Muscle of leg (tissue), 11 donors: ENCODE measurements around the gene ACSM4. TPM values are rescaled to one million over a fixed set of nuclear protein-coding genes. Genes with fewer than 3 reads are reported as not detected.

Experiments used
- DNase-seq: peaks from one replicate; pipeline ENCODE4 v3.0.0; 2013
- H3K27ac ChIP-seq: one replicate; pipeline ENCODE4 v1.5.1; 2013; ENCODE audit warnings: mild to moderate bottlenecking, low read length, control low read depth
- H3K27me3 ChIP-seq: one replicate; pipeline ENCODE4 v1.6.1; 2013; ENCODE audit warnings: low read length; ENCODE audit not compliant: control insufficient read depth, insufficient read depth
- H3K36me3 ChIP-seq: one replicate; pipeline ENCODE4 v1.6.1; 2013; ENCODE audit warnings: low read length; ENCODE audit not compliant: control insufficient read depth, insufficient read depth
- H3K4me1 ChIP-seq: one replicate; pipeline ENCODE4 v1.6.1; 2013; ENCODE audit warnings: low read length; ENCODE audit not compliant: control insufficient read depth, insufficient read depth
- H3K4me3 ChIP-seq: one replicate; pipeline ENCODE4 v1.5.1; 2013; ENCODE audit warnings: low read length, control low read depth
- H3K9me3 ChIP-seq: replicated peaks from 2 replicates; pipeline ENCODE4 v1.6.1; 2013; ENCODE audit warnings: low read depth, low read length; ENCODE audit not compliant: control insufficient read depth
- WGBS: methylation state at CpG from one replicate; pipeline ENCODE4 v1.1.5; 2013; ENCODE audit warnings: missing lambda C conversion rate; ENCODE audit not compliant: insufficient coverage; 5-methylcytosine and 5-hydroxymethylcytosine counted together
- polyA plus RNA-seq, 8 donors: library from polyadenylated mRNA; unstranded; fragments of 120-200 nt; gene quantifications; one replicate each; pipeline versions ENCODE4 v1.2.1 to v1.2.3, GENCODE V29; 2013; ENCODE audit warnings: inconsistent platforms in 1 of 8, low replicate concordance in 1 of 8; ENCODE audit not compliant: insufficient read length in 8 of 8, insufficient read depth in 1 of 8
- total RNA-seq: library from RNA; stranded (reverse); fragments of 120-200 nt; gene quantifications from one replicate; pipeline ENCODE4 v1.2.4, GENCODE V29; 2013

The ACSM4 gene
- total and polyA plus RNA-seq, 9 donors, result 0.07 to 0.19 (median 0.11) TPM; not detected in 2

- DNase-seq, result no peak
- no peak overlapping the region for H3K4me3 ChIP-seq
- H3K4me1 ChIP-seq, result no peaks in the 10 kb centered on the region
- H3K36me3 ChIP-seq, result no peaks in the 10 kb centered on the region
- H3K27me3 ChIP-seq, result no peaks in the 10 kb centered on the region
- no CpG with 5 or more reads among the region's 1 CpG for WGBS
- no peaks in the 10 kb centered on the region for H3K9me3 ChIP-seq
- H3K27ac ChIP-seq, result no peak overlapping the region
Observed at GRCh38 chr12:7361265-7361664, 57.4 kb downstream of the ACSM4 start.

DNA sequence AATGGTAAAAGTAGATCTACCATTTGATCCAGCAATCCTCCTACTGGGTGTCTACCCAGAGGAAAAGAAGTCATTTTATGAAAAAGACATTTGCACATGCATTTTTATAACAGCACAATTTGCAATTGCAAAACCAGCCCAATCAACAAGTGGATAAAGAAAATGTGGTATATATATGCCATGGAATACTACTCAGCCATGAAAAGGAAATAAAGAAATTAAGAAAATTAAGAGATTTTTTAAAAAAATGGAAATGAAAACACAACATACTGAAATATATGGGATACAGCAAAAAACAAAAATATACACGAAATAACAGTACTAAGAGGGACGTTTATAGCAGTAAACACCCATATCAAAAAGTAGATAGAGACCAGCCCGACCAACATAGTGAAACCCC is 58.9 kb downstream of the ACSM4 start:
- no CpG with 5 or more reads among the region's 3 CpGs for WGBS
- H3K4me3 ChIP-seq, result no peak overlapping the region

GRCh38 chr12:7369274-7369729 is 65.4 kb downstream of the ACSM4 start:
- Histone ChIP-seq H3K4me3 (no peak overlapping the region), H3K4me1 (peaks cover 3% of the 10 kb centered on the region), H3K27ac (no peak overlapping the region), H3K36me3 (no peaks in the 10 kb centered on the region), H3K27me3 (no peaks in the 10 kb centered on the region), H3K9me3 (no peaks in the 10 kb centered on the region)
- 58% methylated on average over 5 of the region's 10 CpGs for WGBS
- peak; percentile 43 for DNase-seq

More for the DNA sequence above, 58.9 kb downstream of the ACSM4 start:
- Histone ChIP-seq H3K9me3 (no peaks in the 10 kb centered on the region), H3K27me3 (no peaks in the 10 kb centered on the region), H3K36me3 (no peaks in the 10 kb centered on the region), H3K27ac (no peak overlapping the region), H3K4me1 (no peaks in the 10 kb centered on the region)
- DNase-seq, result no peak

GRCh38 chr12:7373226-7373625 is 69.4 kb downstream of the ACSM4 start:
- Histone ChIP-seq H3K27me3 (no peaks in the 10 kb centered on the region), H3K4me1 (peaks cover 3% of the 10 kb centered on the region), H3K4me3 (no peak overlapping the region), H3K9me3 (no peaks in the 10 kb centered on the region), H3K27ac (no peak overlapping the region), H3K36me3 (no peaks in the 10 kb centered on the region)
- DNase-seq, result peak; percentile 15
- WGBS, result 20% methylated on average over 1 of the region's 6 CpGs

- H3K36me3 ChIP-seq, result no peaks in the 10 kb centered on the region
- no peak overlapping the region for H3K27ac ChIP-seq
- DNase-seq, result peak; percentile 8
- no peak overlapping the region for H3K4me3 ChIP-seq
- no peaks in the 10 kb centered on the region for H3K9me3 ChIP-seq
- H3K4me1 ChIP-seq, result no peaks in the 10 kb centered on the region
- WGBS, result 61% methylated on average over 7 of the region's 17 CpGs
- no peaks in the 10 kb centered on the region for H3K27me3 ChIP-seq
Observed at GRCh38 chr12:7374423-7375144, 70.7 kb downstream of the ACSM4 start.

GRCh38 chr12:7375145-7375543 is 71.3 kb downstream of the ACSM4 start:
- 64% methylated on average over 2 of the region's 3 CpGs for WGBS
- no peaks in the 10 kb centered on the region for H3K9me3 ChIP-seq
- H3K4me1 ChIP-seq, result no peaks in the 10 kb centered on the region
- H3K27me3 ChIP-seq, result no peaks in the 10 kb centered on the region
- no peak overlapping the region for H3K27ac ChIP-seq
- H3K36me3 ChIP-seq, result no peaks in the 10 kb centered on the region
- H3K4me3 ChIP-seq, result no peak overlapping the region
- no peak for DNase-seq

DNA sequence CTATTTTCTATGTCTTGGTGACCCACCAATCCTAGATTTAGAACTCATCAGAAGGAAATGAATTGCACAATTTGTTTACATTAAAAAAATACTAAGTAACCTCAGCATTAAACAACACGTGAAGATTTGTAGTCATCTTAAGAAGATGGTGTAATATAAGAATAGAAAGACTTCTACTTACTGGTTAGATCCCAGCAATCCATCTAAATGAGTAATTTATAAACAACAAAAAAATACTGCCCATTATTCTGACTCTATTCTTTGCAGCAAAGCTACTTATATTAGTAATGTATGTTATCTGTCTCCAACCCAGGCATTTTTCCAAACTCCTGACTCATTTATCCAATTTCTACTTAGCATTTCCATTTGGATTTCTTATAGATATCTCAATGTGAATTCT is 72.3 kb downstream of the ACSM4 start:
- no CpG with 5 or more reads among the region's 1 CpG for WGBS
- Histone ChIP-seq H3K4me3 (no peak overlapping the region), H3K27ac (no peak overlapping the region), H3K4me1 (no peaks in the 10 kb centered on the region), H3K36me3 (no peaks in the 10 kb centered on the region), H3K9me3 (no peaks in the 10 kb centered on the region), H3K27me3 (no peaks in the 10 kb centered on the region)
- DNase-seq, result no peak

Other genes with a start within 250 kb of the ACSM4 start
- gene C1S, start 243.4 kb upstream of the ACSM4 start, total RNA-seq, result 91.1 TPM
- gene C1S, start 243.4 kb upstream of the ACSM4 start, polyA plus RNA-seq, result 10 to 100 TPM; 56.2 to 94.2 (median 77.6) TPM
- gene C1R, start 211.6 kb upstream of the ACSM4 start, total RNA-seq, result 87.7 TPM
- 100 to 1,000 TPM in 1 of 8 donors, 10 to 100 TPM in 7; 75.0 to 105 (median 96.2) TPM for gene C1R, start 211.6 kb upstream of the ACSM4 start, polyA plus RNA-seq
- gene C1RL, start 194.9 kb upstream of the ACSM4 start, total RNA-seq, result 13.3 TPM
- gene C1RL, start 194.9 kb upstream of the ACSM4 start, polyA plus RNA-seq, result 10 to 100 TPM; 11.2 to 18.6 (median 12.9) TPM
- gene RBP5, start 175.2 kb upstream of the ACSM4 start, total RNA-seq, result 0.49 TPM
- gene RBP5, start 175.2 kb upstream of the ACSM4 start, polyA plus RNA-seq, result 1 to 10 TPM; 1.6 to 6.5 (median 3.6) TPM
- gene CLSTN3, start 173.7 kb upstream of the ACSM4 start, total RNA-seq, result 7.2 TPM
- gene CLSTN3, start 173.7 kb upstream of the ACSM4 start, polyA plus RNA-seq, result 10 to 100 TPM; 17.1 to 27.2 (median 20.5) TPM
- 26.0 TPM for gene PEX5, start 114.4 kb upstream of the ACSM4 start, total RNA-seq
- gene PEX5, start 114.4 kb upstream of the ACSM4 start, polyA plus RNA-seq, result 10 to 100 TPM; 34.1 to 44.8 (median 38.8) TPM
- 9.4 TPM for gene CD163L1, start 140.1 kb downstream of the ACSM4 start, total RNA-seq
- 10 to 100 TPM in 2 of 8 donors, 1 to 10 TPM in 6; 5.3 to 11.5 (median 8.0) TPM for gene CD163L1, start 140.1 kb downstream of the ACSM4 start, polyA plus RNA-seq
- 6.9 TPM for gene CD163, start 199.7 kb downstream of the ACSM4 start, total RNA-seq
- 10 to 100 TPM; 13.2 to 25.7 (median 18.2) TPM for gene CD163, start 199.7 kb downstream of the ACSM4 start, polyA plus RNA-seq